Endothelial cell of umbilical vein (primary cell): ENCODE data around the gene RARRES2. TPM values are rescaled to one million over a fixed set of nuclear protein-coding genes. Genes with fewer than 3 reads are reported as not detected.

Source experiments
- BruUV-seq: library from RNA; stranded (reverse); fragments of 400-500 nt; replicated peaks from 2 replicates; lab custom pipeline; 2021; lab: Mats Ljungman, UMichigan
- CTCF ChIA-PET: fragments of 300-600, 350-600 bp; sonication (Branson Sonifier 250); formaldehyde crosslinking; loops from one replicate; lab custom pipeline; 2021; ENCODE audit warnings: antibody characterized with exemption, inconsistent platforms; lab: Charles Lee
- POLR2A ChIA-PET: fragments of 300-600, 350-600 bp; sonication (Branson Sonifier 250); formaldehyde crosslinking; loops from one replicate; lab custom pipeline; 2021; ENCODE audit warnings: antibody characterized with exemption, inconsistent platforms; lab: Charles Lee
- DNase-seq: peaks from one replicate; pipeline ENCODE4 v3.0.0-alpha.2; 2011; ENCODE audit warnings: low read depth, low spot score
- FAIRE-seq: peaks from 2 replicates; lab custom pipeline; 2011; peaks lifted over from hg19 to GRCh38; lab: Jason Lieb, UNC
- H2AFZ ChIP-seq: 2 replicates; pipeline ENCODE4 v1.6.0; 2012; ENCODE audit warnings: low read depth, low read length, control low read depth, inconsistent platforms
- H3K27ac ChIP-seq: 2 replicates; pipeline ENCODE4 v1.5.1; 2011; ENCODE audit warnings: low read depth, mild to moderate bottlenecking, control low read depth, low read length, moderate library complexity; ENCODE audit not compliant: insufficient read depth
- H3K27me3 ChIP-seq, 2 experiments: 2 replicates each; pipeline versions ENCODE4 v1.6.0 to v1.6.1; 2011; ENCODE audit warnings: low read length in 2 of 2, mixed read lengths in 1 of 2; ENCODE audit not compliant: control insufficient read depth in 2 of 2, insufficient read depth in 2 of 2
- H3K36me3 ChIP-seq, 2 experiments: 2 replicates in 1 of 2; 3 replicates in 1 of 2; pipeline ENCODE4 v1.5.1; 2011; ENCODE audit warnings: low read length in 2 of 2, mild to moderate bottlenecking in 1 of 2, moderate library complexity in 1 of 2; ENCODE audit not compliant: control insufficient read depth in 2 of 2, insufficient read depth in 2 of 2; ENCODE audit errors: extremely low read depth in 1 of 2
- H3K4me1 ChIP-seq: 3 replicates; pipeline ENCODE4 v1.5.1; 2011; ENCODE audit warnings: mild to moderate bottlenecking, low read length; ENCODE audit not compliant: control insufficient read depth, insufficient read depth; ENCODE audit errors: extremely low read depth
- H3K4me2 ChIP-seq: 2 replicates; pipeline ENCODE4 v1.6.1; 2011; ENCODE audit warnings: low read length, control low read depth, mixed read lengths; ENCODE audit not compliant: insufficient read depth
- H3K4me3 ChIP-seq, 3 experiments: fragments of 200-600 bp in 1 of 3; sonication (generic), shearing (Covaris generic) in 1 of 3; replicated peaks in 1 of 3; 2 replicates each; pipeline ENCODE4 v1.5.1; 2011 to 2016; ENCODE audit warnings: control low read depth in 3 of 3, low read length in 3 of 3, mild to moderate bottlenecking in 2 of 3, inconsistent platforms in 1 of 3, low read depth in 1 of 3, moderate library complexity in 1 of 3; ENCODE audit not compliant: insufficient read depth in 1 of 3
- H3K79me2 ChIP-seq: 2 replicates; pipeline ENCODE4 v1.6.0; 2012; ENCODE audit warnings: low read length, inconsistent platforms; ENCODE audit not compliant: control insufficient read depth, insufficient read depth
- H3K9ac ChIP-seq: replicated peaks from 2 replicates; pipeline ENCODE3; 2011; ENCODE audit warnings: low read length, control low read depth; ENCODE audit not compliant: insufficient read depth; ENCODE audit errors: extremely low read depth
- H3K9me1 ChIP-seq: replicated peaks from 3 replicates; pipeline ENCODE4 v1.6.0; 2011; ENCODE audit warnings: mild to moderate bottlenecking, low read length; ENCODE audit not compliant: control insufficient read depth, insufficient read depth; ENCODE audit errors: extremely low read depth
- H3K9me3 ChIP-seq: replicated peaks from 2 replicates; pipeline ENCODE4 v1.5.1; 2012; ENCODE audit warnings: low read length, inconsistent platforms; ENCODE audit not compliant: control insufficient read depth, insufficient read depth
- H4K20me1 ChIP-seq: replicated peaks from 2 replicates; pipeline ENCODE3; 2011; ENCODE audit warnings: mild to moderate bottlenecking, low read length; ENCODE audit not compliant: control insufficient read depth, insufficient read depth; ENCODE audit errors: extremely low read depth
- EZH2 ChIP-seq: IDR thresholded peaks from 2 replicates; pipeline ENCODE4 v1.6.1; 2012; ENCODE audit warnings: borderline replicate concordance, low read depth, mild to moderate bottlenecking, moderate library complexity, low read length, inconsistent platforms; ENCODE audit not compliant: severe bottlenecking
- FOS ChIP-seq: IDR thresholded peaks from 2 replicates; pipeline ENCODE4 v1.6.1; 2011; ENCODE audit warnings: mild to moderate bottlenecking, low read length, moderate library complexity, borderline replicate concordance; ENCODE audit not compliant: insufficient read depth
- GATA2 ChIP-seq: IDR thresholded peaks from 2 replicates; pipeline ENCODE4 v1.7.0; 2011; ENCODE audit warnings: low read depth, mild to moderate bottlenecking, moderate library complexity, mixed read lengths, low read length; ENCODE audit not compliant: insufficient read length, insufficient read depth
- JUN ChIP-seq: IDR thresholded peaks from 2 replicates; pipeline ENCODE4 v1.6.1; 2011; ENCODE audit warnings: borderline replicate concordance, low read depth; ENCODE audit not compliant: insufficient read length, insufficient read depth
- MYC ChIP-seq: IDR thresholded peaks from one replicate; pipeline ENCODE4 v1.6.1; 2011; ENCODE audit warnings: mild to moderate bottlenecking, low read depth, low read length
- POLR2A ChIP-seq: IDR thresholded peaks from 2 replicates; pipeline ENCODE4 v1.6.1; 2012; ENCODE audit warnings: low read depth, mild to moderate bottlenecking, control low read depth, low read length
- POLR2AphosphoS5 ChIP-seq: IDR thresholded peaks from 2 replicates; pipeline ENCODE4 v1.6.1; 2012; ENCODE audit warnings: low read depth, mild to moderate bottlenecking, control low read depth, low read length, moderate library complexity; ENCODE audit not compliant: insufficient read depth
- dilution Hi-C: fragments of 300-500 bp; cut with MboI; formaldehyde crosslinking; loops from one replicate; pipeline ENCODE4 v1.15.0; 2019; ENCODE audit warnings: low sequenced_read_pairs; ENCODE audit not compliant: extremely low pct_ligation_motif_present
- intact Hi-C: fragments of 100-400 bp; cut with micrococcal nuclease; formaldehyde crosslinking; loops from one replicate; pipeline ENCODE4 v1.10.0; 2022
- polyA plus RNA-seq, 4 experiments: library from polyadenylated mRNA; depleted of rRNA in 3 of 4; stranded (reverse) in 3 of 4; unstranded in 1 of 4; fragments of >200 nt; gene quantifications; 2 replicates each; pipeline versions ENCODE4 v1.2.1 to v1.2.3, GENCODE V29; 2011 to 2012; ENCODE audit warnings: missing spikeins in 1 of 4
- total RNA-seq: library from RNA; stranded (reverse); gene quantifications from 2 replicates; pipeline ENCODE4 v1.2.3, GENCODE V29; 2021
- TF ChIP-seq, protein P1 (sequence below), 2 donors: IDR thresholded peaks; 1 replicate in 1 of 2; 2 replicates in 1 of 2; pipeline ENCODE4 v1.5.1; 2011; ENCODE audit warnings: low read length in 2 of 2, mild to moderate bottlenecking in 2 of 2, moderate library complexity in 2 of 2, control low read depth in 1 of 2, inconsistent platforms in 1 of 2, low read depth in 1 of 2; ENCODE audit not compliant: insufficient read depth in 1 of 2; ENCODE audit errors: extremely low read depth in 1 of 2
- TF ChIP-seq, protein P2 (sequence below): IDR thresholded peaks from 2 replicates; pipeline ENCODE4 v1.6.1; 2011; ENCODE audit not compliant: insufficient read depth, insufficient read length

The RARRES2 gene
- total and polyA plus RNA-seq, 2 donors (not counting 3 experiments of a cell fraction or from before 2014, with no cell fraction given), result not detected

DNA sequence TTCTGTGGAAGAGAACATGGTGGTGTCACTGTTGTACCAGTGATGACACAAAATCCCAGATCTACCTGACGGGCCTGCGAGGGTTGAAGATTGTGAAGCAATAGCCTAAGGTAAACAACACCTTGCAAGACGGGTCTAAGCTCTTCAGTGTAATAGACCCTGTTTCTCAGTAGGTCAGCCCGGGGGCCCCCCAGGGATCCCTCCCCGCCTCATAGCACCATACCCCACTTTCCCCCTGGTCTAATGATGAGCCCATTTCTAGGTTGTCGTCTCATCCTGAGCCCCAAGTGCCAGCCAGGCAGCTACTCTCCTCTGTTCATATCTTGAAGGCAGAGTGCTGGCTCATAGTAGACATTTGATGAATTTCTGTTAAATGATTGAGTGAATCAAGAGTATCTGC is 15.5 kb downstream of the RARRES2 start:
- no peak for FAIRE-seq
- intact Hi-C loops, result no loop called here
- Histone ChIP-seq H3K4me1 (peaks cover 3% of the 10 kb centered on the region), H2AFZ (no peak overlapping the region), H3K36me3 (no peaks in the 10 kb centered on the region), H3K27me3 (no peaks in the 10 kb centered on the region), H3K9ac (no peak overlapping the region), H3K27ac (no peak overlapping the region), H3K79me2 (no peaks in the 10 kb centered on the region), H3K9me1 (no peaks in the 10 kb centered on the region), H3K4me3 (no peak overlapping the region), H3K4me2 (no peak overlapping the region), H3K9me3 (no peaks in the 10 kb centered on the region), H4K20me1 (no peaks in the 10 kb centered on the region)
- TF ChIP-seq, protein P1, sequence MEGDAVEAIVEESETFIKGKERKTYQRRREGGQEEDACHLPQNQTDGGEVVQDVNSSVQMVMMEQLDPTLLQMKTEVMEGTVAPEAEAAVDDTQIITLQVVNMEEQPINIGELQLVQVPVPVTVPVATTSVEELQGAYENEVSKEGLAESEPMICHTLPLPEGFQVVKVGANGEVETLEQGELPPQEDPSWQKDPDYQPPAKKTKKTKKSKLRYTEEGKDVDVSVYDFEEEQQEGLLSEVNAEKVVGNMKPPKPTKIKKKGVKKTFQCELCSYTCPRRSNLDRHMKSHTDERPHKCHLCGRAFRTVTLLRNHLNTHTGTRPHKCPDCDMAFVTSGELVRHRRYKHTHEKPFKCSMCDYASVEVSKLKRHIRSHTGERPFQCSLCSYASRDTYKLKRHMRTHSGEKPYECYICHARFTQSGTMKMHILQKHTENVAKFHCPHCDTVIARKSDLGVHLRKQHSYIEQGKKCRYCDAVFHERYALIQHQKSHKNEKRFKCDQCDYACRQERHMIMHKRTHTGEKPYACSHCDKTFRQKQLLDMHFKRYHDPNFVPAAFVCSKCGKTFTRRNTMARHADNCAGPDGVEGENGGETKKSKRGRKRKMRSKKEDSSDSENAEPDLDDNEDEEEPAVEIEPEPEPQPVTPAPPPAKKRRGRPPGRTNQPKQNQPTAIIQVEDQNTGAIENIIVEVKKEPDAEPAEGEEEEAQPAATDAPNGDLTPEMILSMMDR (IDR thresholded peaks at IDR 0.05; ENCODE audit: extremely low read depth in 1 of 2, insufficient read depth in 1 of 2, low read depth in 1 of 2, low read length in 2 of 2), result no peak
- TF ChIP-seq POLR2A, result no peak
- TF ChIP-seq GATA2, result no peak
- no peak for TF ChIP-seq JUN
- no peak for TF ChIP-seq MYC
- TF ChIP-seq FOS, result no peak
- no peak for TF ChIP-seq EZH2
- TF ChIP-seq, protein P2, sequence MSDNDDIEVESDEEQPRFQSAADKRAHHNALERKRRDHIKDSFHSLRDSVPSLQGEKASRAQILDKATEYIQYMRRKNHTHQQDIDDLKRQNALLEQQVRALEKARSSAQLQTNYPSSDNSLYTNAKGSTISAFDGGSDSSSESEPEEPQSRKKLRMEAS, result no peak
- TF ChIP-seq POLR2AphosphoS5, result no peak
- CTCF ChIA-PET, result no interaction called here
- POLR2A ChIA-PET, result interaction anchor here (0.6 kb wide), 1 partner anchor 9 kb away, joined by 11 read pairs; no protein-coding TSS in a partner anchor
- no TSS peak for BruUV-seq
- DNase-seq, result no peak
- dilution Hi-C loops, result no loop called here
